Endodermal cell (in vitro differentiated cells): ENCODE results near the gene NETO2. TPM values are rescaled to one million over a fixed set of nuclear protein-coding genes. Genes with fewer than 3 reads are reported as not detected.
A peak's percentile ranks its signal among the peaks of the same experiment; 100 is the strongest.
"Not testable (repeated sequence)": the region's sequence is repeated elsewhere in the genome, so short reads cannot be mapped to it uniquely, and the experiment has no call there.

Experiments used
- DNase-seq: peaks from one replicate; pipeline ENCODE4 v3.0.0-alpha.2; 2017
- H3K27ac ChIP-seq: 2 replicates; pipeline ENCODE4 v1.5.1; 2013; ENCODE audit warnings: mild to moderate bottlenecking, low read depth, low read length, moderate library complexity
- H3K27me3 ChIP-seq: 2 replicates; pipeline ENCODE4 v1.6.1; 2013; ENCODE audit warnings: mild to moderate bottlenecking, low read length, moderate library complexity; ENCODE audit not compliant: insufficient read depth, control insufficient read depth, poor library complexity, severe bottlenecking
- H3K36me3 ChIP-seq: 2 replicates; pipeline ENCODE4 v1.7.0; 2013; ENCODE audit warnings: mild to moderate bottlenecking, low read length, moderate library complexity; ENCODE audit not compliant: control insufficient read depth, insufficient read depth
- H3K4me1 ChIP-seq: one replicate; pipeline ENCODE4 v1.7.0; 2013; ENCODE audit warnings: low read length; ENCODE audit not compliant: control insufficient read depth, insufficient read depth
- H3K4me3 ChIP-seq: 2 replicates; pipeline ENCODE4 v1.5.1; 2013; ENCODE audit warnings: mild to moderate bottlenecking, low read length, moderate library complexity
- H3K9ac ChIP-seq: 2 replicates; pipeline ENCODE4 v1.6.1; 2013; ENCODE audit warnings: mild to moderate bottlenecking, low read length, moderate library complexity; ENCODE audit not compliant: poor library complexity, severe bottlenecking; ENCODE audit errors: extremely low read depth
- H3K9me3 ChIP-seq: 2 replicates; pipeline ENCODE4 v1.6.1; 2013; ENCODE audit warnings: mild to moderate bottlenecking, low read length, moderate library complexity; ENCODE audit not compliant: control insufficient read depth
- H3K27ac Mint-ChIP-seq: 2 replicates; pipeline ENCODE4 v1.8.0; 2020; ENCODE audit warnings: mixed read lengths
- H3K27me3 Mint-ChIP-seq: 2 replicates; pipeline ENCODE4 v1.8.0; 2021; ENCODE audit warnings: mild to moderate bottlenecking, mixed read lengths; ENCODE audit not compliant: insufficient read depth
- H3K36me3 Mint-ChIP-seq: 2 replicates; pipeline ENCODE4 v1.8.0; 2020; ENCODE audit warnings: low read depth, mixed read lengths
- H3K4me1 Mint-ChIP-seq: 2 replicates; pipeline ENCODE4 v1.8.0; 2020; ENCODE audit warnings: mixed read lengths
- H3K4me3 Mint-ChIP-seq: 2 replicates; pipeline ENCODE4 v1.8.0; 2020; ENCODE audit warnings: mild to moderate bottlenecking, moderate library complexity, mixed read lengths
- H3K9me3 Mint-ChIP-seq: 2 replicates; pipeline ENCODE4 v1.8.0; 2020; ENCODE audit warnings: mild to moderate bottlenecking, mixed read lengths
- CTCF ChIP-seq: fragments of 200-600 bp; sonication (generic); conservative IDR thresholded peaks from 2 replicates; pipeline ENCODE4 v1.5.0; 2021; ENCODE audit warnings: antibody characterized with exemption, mild to moderate bottlenecking
- WGBS, 2 experiments: methylation state at CpG; one replicate each; pipeline versions ENCODE4 v1.1.5 to v1.1.7; 2013; ENCODE audit warnings: missing lambda C conversion rate in 2 of 2, mixed read lengths in 1 of 2; ENCODE audit not compliant: insufficient coverage in 1 of 2, insufficient read length in 1 of 2; 5-methylcytosine and 5-hydroxymethylcytosine counted together
- long read RNA-seq, 4 experiments: library from polyadenylated mRNA in 2 of 4; library from RNA in 1 of 4; library from capped mRNA in 1 of 4; stranded (forward) in 3 of 4; unstranded in 1 of 4; transcript quantifications; one replicate each; pipeline ENCODE4 v2.0.0, GENCODE V29; 2020 to 2021; ENCODE audit warnings: inconsistent platforms in 1 of 4
- polyA plus RNA-seq, 2 experiments: library from polyadenylated mRNA; stranded (reverse); fragments of 50-300 nt; gene quantifications; one replicate each; pipeline ENCODE4 v1.2.3, GENCODE V29; 2013
- total RNA-seq, 2 donors: library from RNA; stranded (reverse); fragmentation: NEBNext Ultra II Directional in 1 of 2; extraction: Animal tissue kit (Norgen Biotek cat#: 25700) in 1 of 2; gene quantifications; 2 replicates in 1 of 2; 3 replicates in 1 of 2; pipeline ENCODE4 v1.2.1, GENCODE V29; 2021

Gene NETO2
- 10 to 100 TPM; 18.4 to 36.3 TPM for total RNA-seq
- polyA plus RNA-seq (2013, experiment 1 of 2): 38.1 TPM
- 36.4 TPM for polyA plus RNA-seq (2013, experiment 2 of 2)
- long read RNA-seq, experiment 1, full-length matches to known transcripts: 6 of 16 reads
- long read RNA-seq, experiment 1, partial matches to known transcripts: 4 of 16 reads
- long read RNA-seq, experiment 1, other reads (novel, unspliced or antisense): 6 of 16 reads
- long read RNA-seq, experiment 2, full-length matches to known transcripts: 32 of 49 reads
- long read RNA-seq, experiment 2, partial matches to known transcripts: 3 of 49 reads
- long read RNA-seq, experiment 2, other reads (novel, unspliced or antisense): 14 of 49 reads
- long read RNA-seq, experiment 3, full-length matches to known transcripts: 1 of 5 reads
- long read RNA-seq, experiment 3, partial matches to known transcripts: 1 of 5 reads
- long read RNA-seq, experiment 3, other reads (novel, unspliced or antisense): 3 of 5 reads
- long read RNA-seq, experiment 4, partial matches to known transcripts: 0 of 2 reads
- long read RNA-seq, experiment 4, other reads (novel, unspliced or antisense): 2 of 2 reads

GRCh38 chr16:47143677-47144558, at the start of gene NETO2:
Gene NETO2 (minus strand): TSS chr16:47143945. CDS start chr16:47143612, 333 bp downstream.
- Histone ChIP-seq H3K9me3 (no peaks in the 10 kb centered on the region), H3K36me3 (no peaks in the 10 kb centered on the region), H3K4me3 (peak within 1 kb of the TSS; percentile 85), H3K27ac (peak within 1 kb of the TSS; percentile 85), H3K4me1 (no peaks in the 10 kb centered on the region), H3K27me3 (no peaks in the 10 kb centered on the region), H3K9ac (peak within 1 kb of the TSS; percentile 88)
- Mint-ChIP-seq H3K27me3 (peaks cover 7% of the 10 kb centered on the region), H3K4me1 (peaks cover 16% of the 10 kb centered on the region), H3K27ac (no peak within 1 kb of the TSS), H3K4me3 (peak within 1 kb of the TSS; percentile 64), H3K36me3 (no peaks in the 10 kb centered on the region), H3K9me3 (no peaks in the 10 kb centered on the region)
- 0% methylated on average over 5 to 130 of the region's 130 CpGs for WGBS, 2 experiments
- peak; percentile 80 for TF ChIP-seq CTCF
- DNase-seq: peak; percentile 90

- H3K4me3 Mint-ChIP-seq: no peak overlapping the region
- Histone ChIP-seq H3K27me3 (no peaks in the 10 kb centered on the region), H3K9ac (no peak overlapping the region), H3K36me3 (peaks cover 5% of the 10 kb centered on the region), H3K9me3 (peaks cover 18% of the 10 kb centered on the region), H3K4me3 (no peak overlapping the region), H3K27ac (no peak overlapping the region), H3K4me1 (no peaks in the 10 kb centered on the region)
- no peak overlapping the region for H3K27ac Mint-ChIP-seq
- H3K9me3 Mint-ChIP-seq: peaks cover 50% of the 10 kb centered on the region
- 91 to 100% methylated on average over 1 to 2 of the region's 3 CpGs for WGBS, 2 experiments
- H3K27me3 Mint-ChIP-seq: no peaks in the 10 kb centered on the region
- DNase-seq: no peak
- peaks cover 31% of the 10 kb centered on the region for H3K36me3 Mint-ChIP-seq
- H3K4me1 Mint-ChIP-seq: no peaks in the 10 kb centered on the region
- TF ChIP-seq CTCF: no peak
Measured at GRCh38 chr16:47182318-47182717, 38.6 kb upstream of the NETO2 start.

- 95 to 100% methylated on average over 6 to 20 of the region's 31 CpGs for WGBS, 2 experiments
- H3K27me3 Mint-ChIP-seq, H3K4me3 ChIP-seq, H3K4me1 ChIP-seq, H3K36me3 ChIP-seq, H3K27me3 ChIP-seq, DNase-seq, H3K27ac ChIP-seq, H3K4me1 Mint-ChIP-seq, H3K9ac ChIP-seq, H3K27ac Mint-ChIP-seq, H3K4me3 Mint-ChIP-seq: not testable (repeated sequence)
- H3K36me3 Mint-ChIP-seq: peaks cover 31% of the 10 kb centered on the region
- H3K9me3 Mint-ChIP-seq: peaks cover 48% of the 10 kb centered on the region
- H3K9me3 ChIP-seq: peaks cover 18% of the 10 kb centered on the region
Measured at GRCh38 chr16:47181066-47181465, 37.3 kb upstream of the NETO2 start.
